ENCODE results near the gene SECTM1. TPM values are rescaled to one million over a fixed set of nuclear protein-coding genes. Genes with fewer than 3 reads are reported as not detected.

SECTM1 gene
- total RNA-seq, 1 experiment from 2014 or later: 10.4 TPM

DNA sequence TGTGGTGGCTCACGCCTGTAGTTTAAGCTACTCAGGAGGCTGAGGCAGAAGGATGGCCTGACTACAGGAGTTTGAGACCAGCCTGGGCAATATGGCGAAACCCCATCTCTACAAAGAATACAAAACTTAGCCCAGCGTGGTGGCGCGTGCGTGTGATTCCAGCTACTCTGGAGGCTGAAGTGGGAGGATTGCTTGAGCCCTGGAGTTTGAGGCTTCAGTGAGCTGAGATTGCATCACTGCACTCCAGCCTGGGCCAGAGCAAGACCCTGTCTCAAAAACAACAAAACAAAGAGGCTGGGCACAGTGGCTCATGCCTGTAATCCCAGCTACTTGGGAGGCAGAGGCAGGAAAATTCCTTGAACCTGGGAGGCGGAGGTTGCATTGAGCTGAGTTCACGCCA, 53.0 kb downstream of the SECTM1 start:
- Mint-ChIP-seq H3K9me3 (ENCODE audit: low read depth, unreplicated experiment) (no peaks in the 10 kb centered on the region), H3K27ac (ENCODE audit: unreplicated experiment) (no peak overlapping the region), H3K36me3 (ENCODE audit: insufficient read depth, unreplicated experiment) (peaks cover 12% of the 10 kb centered on the region), H3K4me3 (ENCODE audit: low read depth, unreplicated experiment) (no peak overlapping the region), H3K4me1 (ENCODE audit: low read depth, unreplicated experiment) (peaks cover 66% of the 10 kb centered on the region), H3K27me3 (ENCODE audit: unreplicated experiment) (no peaks in the 10 kb centered on the region)
- no peak for DNase-seq
- TF ChIP-seq, protein P1, sequence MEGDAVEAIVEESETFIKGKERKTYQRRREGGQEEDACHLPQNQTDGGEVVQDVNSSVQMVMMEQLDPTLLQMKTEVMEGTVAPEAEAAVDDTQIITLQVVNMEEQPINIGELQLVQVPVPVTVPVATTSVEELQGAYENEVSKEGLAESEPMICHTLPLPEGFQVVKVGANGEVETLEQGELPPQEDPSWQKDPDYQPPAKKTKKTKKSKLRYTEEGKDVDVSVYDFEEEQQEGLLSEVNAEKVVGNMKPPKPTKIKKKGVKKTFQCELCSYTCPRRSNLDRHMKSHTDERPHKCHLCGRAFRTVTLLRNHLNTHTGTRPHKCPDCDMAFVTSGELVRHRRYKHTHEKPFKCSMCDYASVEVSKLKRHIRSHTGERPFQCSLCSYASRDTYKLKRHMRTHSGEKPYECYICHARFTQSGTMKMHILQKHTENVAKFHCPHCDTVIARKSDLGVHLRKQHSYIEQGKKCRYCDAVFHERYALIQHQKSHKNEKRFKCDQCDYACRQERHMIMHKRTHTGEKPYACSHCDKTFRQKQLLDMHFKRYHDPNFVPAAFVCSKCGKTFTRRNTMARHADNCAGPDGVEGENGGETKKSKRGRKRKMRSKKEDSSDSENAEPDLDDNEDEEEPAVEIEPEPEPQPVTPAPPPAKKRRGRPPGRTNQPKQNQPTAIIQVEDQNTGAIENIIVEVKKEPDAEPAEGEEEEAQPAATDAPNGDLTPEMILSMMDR (IDR thresholded peaks at IDR 0.05; ENCODE audit: unreplicated experiment): no peak
- CTCF ChIA-PET: no interaction called here
- BruUV-seq (replicated peaks): no TSS peak
- intact Hi-C loops (cut with micrococcal nuclease; ENCODE audit: unreplicated experiment): no loop called here

DNA sequence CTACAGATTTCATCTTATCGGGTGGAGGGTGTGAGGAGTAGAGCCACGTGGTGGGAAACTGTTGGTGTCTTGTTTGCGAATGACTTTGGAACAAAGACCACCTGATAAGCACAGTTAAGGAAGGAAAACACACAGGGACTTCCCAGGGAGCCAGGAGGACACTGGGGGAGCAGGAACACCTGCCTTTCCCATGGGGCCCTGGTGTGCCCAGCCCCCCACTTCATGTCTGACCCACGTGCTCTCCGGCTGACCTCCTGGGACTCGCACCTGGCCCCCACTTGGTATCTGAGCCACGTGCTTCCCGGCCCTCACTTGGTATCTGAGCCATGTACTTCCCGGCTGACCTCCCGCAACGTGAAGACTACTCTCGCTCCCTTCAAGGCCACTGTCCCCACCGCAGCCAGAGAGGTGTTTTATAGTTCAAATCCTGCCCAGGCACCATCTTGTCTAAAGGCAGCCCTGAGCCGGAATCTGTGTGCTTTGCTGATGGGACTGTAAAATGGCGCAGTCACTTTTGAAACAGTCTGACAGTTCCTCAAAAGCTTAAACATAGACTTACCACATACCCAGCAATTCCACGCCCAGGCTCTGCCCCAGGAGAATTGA, 54.7 kb downstream of the SECTM1 start:
- Mint-ChIP-seq H3K36me3 (ENCODE audit: insufficient read depth, unreplicated experiment) (peaks cover 16% of the 10 kb centered on the region), H3K9me3 (ENCODE audit: low read depth, unreplicated experiment) (no peaks in the 10 kb centered on the region), H3K4me3 (ENCODE audit: low read depth, unreplicated experiment) (no peak overlapping the region), H3K27ac (ENCODE audit: unreplicated experiment) (no peak overlapping the region), H3K4me1 (ENCODE audit: low read depth, unreplicated experiment) (peaks cover 73% of the 10 kb centered on the region), H3K27me3 (ENCODE audit: unreplicated experiment) (no peaks in the 10 kb centered on the region)
- TF ChIP-seq, protein P1 (IDR thresholded peaks at IDR 0.05; ENCODE audit: unreplicated experiment): no peak
- no peak for DNase-seq
- intact Hi-C loops (cut with micrococcal nuclease; ENCODE audit: unreplicated experiment): no loop called here
- CTCF ChIA-PET: interaction anchor here (0.7 kb wide), 2 partner anchors 15 to 47 kb away, joined by 5 to 6 read pairs; no protein-coding TSS in a partner anchor
- BruUV-seq (replicated peaks): no TSS peak

DNA sequence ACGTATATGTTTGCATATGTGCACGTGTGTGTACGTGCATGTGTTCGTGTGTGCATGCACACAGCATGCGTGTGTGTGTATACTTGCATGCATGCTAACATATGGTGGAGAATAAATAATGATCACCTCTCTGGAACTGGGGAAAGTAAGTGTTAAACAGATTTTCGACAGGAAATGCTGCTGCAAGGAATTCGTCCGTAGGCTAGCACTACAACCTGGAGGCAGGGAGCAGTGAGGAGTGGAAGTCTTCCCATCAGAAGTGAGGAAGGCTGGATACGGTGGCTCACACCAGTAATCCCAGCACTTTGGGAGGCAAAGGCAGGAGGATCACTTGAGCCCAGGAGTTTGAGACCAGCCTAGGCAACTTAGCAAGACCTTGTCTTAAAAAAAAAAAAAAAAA, 55.3 kb downstream of the SECTM1 start:
- no peaks in the 10 kb centered on the region for H3K27me3 Mint-ChIP-seq (ENCODE audit: unreplicated experiment)
- no peak overlapping the region for H3K4me3 Mint-ChIP-seq (ENCODE audit: low read depth, unreplicated experiment)
- TF ChIP-seq, protein P1 (IDR thresholded peaks at IDR 0.05; ENCODE audit: unreplicated experiment): no peak
- CTCF ChIA-PET: no interaction called here
- no peaks in the 10 kb centered on the region for H3K9me3 Mint-ChIP-seq (ENCODE audit: low read depth, unreplicated experiment)
- H3K4me1 Mint-ChIP-seq (ENCODE audit: low read depth, unreplicated experiment): peaks cover 67% of the 10 kb centered on the region
- no TSS peak for BruUV-seq (replicated peaks)
- no peak overlapping the region for H3K27ac Mint-ChIP-seq (ENCODE audit: unreplicated experiment)
- intact Hi-C loops (cut with micrococcal nuclease; ENCODE audit: unreplicated experiment): no loop called here
- DNase-seq: no peak
- H3K36me3 Mint-ChIP-seq (ENCODE audit: insufficient read depth, unreplicated experiment): peaks cover 21% of the 10 kb centered on the region

DNA sequence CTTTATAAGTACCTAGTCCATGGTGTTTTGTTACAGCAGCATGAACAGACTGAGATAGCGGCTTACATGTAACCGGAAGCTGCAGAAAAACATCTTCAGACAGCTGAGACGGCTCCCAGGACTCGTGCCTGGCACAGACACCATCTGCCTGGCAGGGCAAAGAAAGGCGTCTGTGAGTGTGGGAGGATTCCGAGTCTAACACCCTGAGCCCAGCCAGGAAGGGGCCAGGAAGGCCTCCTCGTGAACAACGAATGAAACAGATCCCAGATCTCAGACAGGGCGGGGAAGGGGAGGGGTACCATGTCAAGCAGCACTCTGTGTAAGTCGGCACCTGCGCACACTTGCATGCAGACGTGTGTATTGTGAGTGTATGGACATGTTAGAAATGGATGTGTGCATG, 55.7 kb downstream of the SECTM1 start:
- Mint-ChIP-seq H3K9me3 (ENCODE audit: low read depth, unreplicated experiment) (no peaks in the 10 kb centered on the region), H3K4me3 (ENCODE audit: low read depth, unreplicated experiment) (no peak overlapping the region), H3K27ac (ENCODE audit: unreplicated experiment) (no peak overlapping the region), H3K27me3 (ENCODE audit: unreplicated experiment) (no peaks in the 10 kb centered on the region), H3K36me3 (ENCODE audit: insufficient read depth, unreplicated experiment) (peaks cover 26% of the 10 kb centered on the region), H3K4me1 (ENCODE audit: low read depth, unreplicated experiment) (peaks cover 62% of the 10 kb centered on the region)
- intact Hi-C loops (cut with micrococcal nuclease; ENCODE audit: unreplicated experiment): no loop called here
- TF ChIP-seq, protein P1 (IDR thresholded peaks at IDR 0.05; ENCODE audit: unreplicated experiment): no peak
- CTCF ChIA-PET: no interaction called here
- no peak for DNase-seq
- no TSS peak for BruUV-seq (replicated peaks)

Measured in Calu3 (cell line).